ENCODE data around the gene RPUSD3.
A peak's percentile ranks its signal among the peaks of the same experiment; 100 is the strongest.
"Not testable (repeated sequence)": the region's sequence is repeated elsewhere in the genome, so short reads cannot be mapped to it uniquely, and the experiment has no call there.

DNA sequence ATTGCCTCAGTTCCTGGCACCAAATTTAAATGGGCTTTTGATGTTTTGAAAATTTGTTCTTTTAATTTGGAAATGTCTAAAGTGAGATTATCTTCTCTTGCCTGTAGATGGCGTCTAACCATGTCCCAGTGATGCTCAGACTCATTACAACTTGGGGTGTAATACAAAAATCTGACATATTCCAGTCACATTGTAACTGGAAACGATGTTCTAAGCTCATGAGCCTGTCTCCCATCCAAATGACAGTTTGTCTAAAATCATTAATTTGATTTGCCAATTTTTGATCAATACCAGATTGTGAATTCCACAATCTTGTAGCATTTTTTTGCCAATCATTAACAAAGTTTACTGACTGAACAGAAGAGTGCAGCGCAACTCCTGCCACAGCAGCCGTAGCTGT is 5.1 kb upstream of the RPUSD3 start:
- TF ChIP-seq POLR2A (IDR thresholded peaks at IDR 0.05), result not testable (repeated sequence)
- TF ChIP-seq, protein P1, sequence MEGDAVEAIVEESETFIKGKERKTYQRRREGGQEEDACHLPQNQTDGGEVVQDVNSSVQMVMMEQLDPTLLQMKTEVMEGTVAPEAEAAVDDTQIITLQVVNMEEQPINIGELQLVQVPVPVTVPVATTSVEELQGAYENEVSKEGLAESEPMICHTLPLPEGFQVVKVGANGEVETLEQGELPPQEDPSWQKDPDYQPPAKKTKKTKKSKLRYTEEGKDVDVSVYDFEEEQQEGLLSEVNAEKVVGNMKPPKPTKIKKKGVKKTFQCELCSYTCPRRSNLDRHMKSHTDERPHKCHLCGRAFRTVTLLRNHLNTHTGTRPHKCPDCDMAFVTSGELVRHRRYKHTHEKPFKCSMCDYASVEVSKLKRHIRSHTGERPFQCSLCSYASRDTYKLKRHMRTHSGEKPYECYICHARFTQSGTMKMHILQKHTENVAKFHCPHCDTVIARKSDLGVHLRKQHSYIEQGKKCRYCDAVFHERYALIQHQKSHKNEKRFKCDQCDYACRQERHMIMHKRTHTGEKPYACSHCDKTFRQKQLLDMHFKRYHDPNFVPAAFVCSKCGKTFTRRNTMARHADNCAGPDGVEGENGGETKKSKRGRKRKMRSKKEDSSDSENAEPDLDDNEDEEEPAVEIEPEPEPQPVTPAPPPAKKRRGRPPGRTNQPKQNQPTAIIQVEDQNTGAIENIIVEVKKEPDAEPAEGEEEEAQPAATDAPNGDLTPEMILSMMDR (IDR thresholded peaks at IDR 0.05), result peak; percentile 33 to 62 (median 60)
